ENCODE results near the gene PDZRN4.
"Not testable (repeated sequence)": the region's sequence is repeated elsewhere in the genome, so short reads cannot be mapped to it uniquely, and the experiment has no call there.

Gene PDZRN4

DNA sequence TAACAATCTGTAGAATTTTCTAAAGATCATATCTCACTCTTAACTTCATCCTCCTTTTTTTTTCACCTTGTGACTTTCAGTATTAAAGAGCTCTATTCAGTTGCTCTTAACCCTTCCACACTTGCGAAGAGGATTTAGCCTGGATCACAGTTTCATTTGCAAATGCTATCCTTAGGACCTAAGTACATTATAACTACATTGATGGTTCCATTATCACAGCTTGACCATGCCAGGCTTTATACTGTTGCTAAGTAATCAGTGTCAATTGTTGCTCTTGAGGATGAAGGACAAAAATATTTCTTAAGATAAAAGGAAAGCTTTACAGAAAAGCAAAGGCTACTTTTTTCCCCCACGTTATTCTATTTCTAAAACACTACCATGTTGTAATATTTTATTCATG lies 122.2 kb downstream of the PDZRN4 start:
- TF ChIP-seq, protein P1, sequence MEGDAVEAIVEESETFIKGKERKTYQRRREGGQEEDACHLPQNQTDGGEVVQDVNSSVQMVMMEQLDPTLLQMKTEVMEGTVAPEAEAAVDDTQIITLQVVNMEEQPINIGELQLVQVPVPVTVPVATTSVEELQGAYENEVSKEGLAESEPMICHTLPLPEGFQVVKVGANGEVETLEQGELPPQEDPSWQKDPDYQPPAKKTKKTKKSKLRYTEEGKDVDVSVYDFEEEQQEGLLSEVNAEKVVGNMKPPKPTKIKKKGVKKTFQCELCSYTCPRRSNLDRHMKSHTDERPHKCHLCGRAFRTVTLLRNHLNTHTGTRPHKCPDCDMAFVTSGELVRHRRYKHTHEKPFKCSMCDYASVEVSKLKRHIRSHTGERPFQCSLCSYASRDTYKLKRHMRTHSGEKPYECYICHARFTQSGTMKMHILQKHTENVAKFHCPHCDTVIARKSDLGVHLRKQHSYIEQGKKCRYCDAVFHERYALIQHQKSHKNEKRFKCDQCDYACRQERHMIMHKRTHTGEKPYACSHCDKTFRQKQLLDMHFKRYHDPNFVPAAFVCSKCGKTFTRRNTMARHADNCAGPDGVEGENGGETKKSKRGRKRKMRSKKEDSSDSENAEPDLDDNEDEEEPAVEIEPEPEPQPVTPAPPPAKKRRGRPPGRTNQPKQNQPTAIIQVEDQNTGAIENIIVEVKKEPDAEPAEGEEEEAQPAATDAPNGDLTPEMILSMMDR (IDR thresholded peaks at IDR 0.05; ENCODE audit: borderline replicate concordance, control extremely low read depth, extremely low read depth, insufficient read depth, missing control alignments): no peak
- in situ Hi-C loops (cut with MboI; ENCODE audit: low sequenced_read_pairs, unreplicated experiment): no loop called here
- DNase-seq (ENCODE audit: low spot score): no peak

DNA sequence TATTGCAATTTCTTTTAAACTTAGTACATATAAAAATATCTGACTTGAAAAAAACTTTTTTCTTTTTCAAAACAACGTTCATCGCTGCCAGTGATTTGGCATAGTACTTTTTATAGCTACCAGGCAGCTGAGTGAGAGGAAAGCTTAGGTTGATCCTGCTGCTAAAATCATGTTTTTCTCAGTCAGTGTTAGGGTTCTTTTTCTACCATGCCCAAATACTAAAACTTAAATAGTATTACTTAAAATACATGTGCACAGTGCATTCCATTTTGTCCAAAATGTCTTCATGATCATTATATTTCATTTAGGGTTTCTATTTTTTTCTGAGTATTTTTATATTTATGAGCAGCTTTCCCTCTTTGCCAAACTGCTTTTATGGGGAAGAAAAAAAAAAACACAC lies 123.8 kb downstream of the PDZRN4 start:
- TF ChIP-seq, protein P1 (IDR thresholded peaks at IDR 0.05; ENCODE audit: borderline replicate concordance, control extremely low read depth, extremely low read depth, insufficient read depth, missing control alignments): no peak
- no peak for DNase-seq (ENCODE audit: low spot score)
- in situ Hi-C loops (cut with MboI; ENCODE audit: low sequenced_read_pairs, unreplicated experiment): no loop called here

DNA sequence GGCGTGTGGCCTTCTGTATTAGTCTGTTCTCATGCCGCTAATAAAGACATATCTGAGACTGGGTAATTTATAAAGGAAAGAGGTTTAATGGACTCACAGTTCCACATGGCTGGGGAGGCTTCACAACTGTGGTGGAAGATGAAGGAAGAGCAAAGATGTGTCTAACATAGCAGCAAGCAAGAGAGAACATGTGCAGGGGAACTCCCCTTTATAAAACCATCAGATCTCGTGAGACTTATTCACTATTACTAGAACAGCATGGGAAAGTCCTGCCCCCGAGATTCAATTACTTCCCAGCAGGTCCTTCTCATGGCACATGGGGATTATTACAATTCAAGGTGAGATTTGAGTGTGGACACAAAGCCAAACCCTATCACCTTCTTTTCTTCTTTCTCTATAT lies 124.3 kb downstream of the PDZRN4 start:
- DNase-seq (ENCODE audit: low spot score); in situ Hi-C loops (cut with MboI; ENCODE audit: low sequenced_read_pairs, unreplicated experiment): not testable (repeated sequence)

DNA sequence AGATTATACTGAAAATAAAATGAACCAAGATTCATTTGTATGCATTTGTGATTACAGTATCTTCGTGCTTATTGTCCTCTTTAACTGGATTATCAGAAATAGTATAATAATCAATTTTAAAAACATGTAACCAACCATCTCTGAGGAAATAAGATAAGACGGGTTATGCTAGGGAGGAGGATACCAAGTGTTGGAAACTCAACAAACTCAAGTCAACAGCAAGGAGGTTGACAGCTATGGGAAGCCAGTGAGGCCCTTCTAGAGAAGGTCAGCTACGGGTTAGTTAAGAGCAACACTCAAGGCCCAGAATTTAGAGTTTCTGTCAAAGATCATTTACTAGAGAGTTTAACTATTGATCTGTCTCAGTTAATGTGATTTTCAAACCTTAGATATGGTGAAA lies 137.2 kb downstream of the PDZRN4 start:
- TF ChIP-seq, protein P1 (IDR thresholded peaks at IDR 0.05; ENCODE audit: borderline replicate concordance, control extremely low read depth, extremely low read depth, insufficient read depth, missing control alignments): no peak
- DNase-seq (ENCODE audit: low spot score): no peak
- in situ Hi-C loops (cut with MboI; ENCODE audit: low sequenced_read_pairs, unreplicated experiment): no loop called here

DNA sequence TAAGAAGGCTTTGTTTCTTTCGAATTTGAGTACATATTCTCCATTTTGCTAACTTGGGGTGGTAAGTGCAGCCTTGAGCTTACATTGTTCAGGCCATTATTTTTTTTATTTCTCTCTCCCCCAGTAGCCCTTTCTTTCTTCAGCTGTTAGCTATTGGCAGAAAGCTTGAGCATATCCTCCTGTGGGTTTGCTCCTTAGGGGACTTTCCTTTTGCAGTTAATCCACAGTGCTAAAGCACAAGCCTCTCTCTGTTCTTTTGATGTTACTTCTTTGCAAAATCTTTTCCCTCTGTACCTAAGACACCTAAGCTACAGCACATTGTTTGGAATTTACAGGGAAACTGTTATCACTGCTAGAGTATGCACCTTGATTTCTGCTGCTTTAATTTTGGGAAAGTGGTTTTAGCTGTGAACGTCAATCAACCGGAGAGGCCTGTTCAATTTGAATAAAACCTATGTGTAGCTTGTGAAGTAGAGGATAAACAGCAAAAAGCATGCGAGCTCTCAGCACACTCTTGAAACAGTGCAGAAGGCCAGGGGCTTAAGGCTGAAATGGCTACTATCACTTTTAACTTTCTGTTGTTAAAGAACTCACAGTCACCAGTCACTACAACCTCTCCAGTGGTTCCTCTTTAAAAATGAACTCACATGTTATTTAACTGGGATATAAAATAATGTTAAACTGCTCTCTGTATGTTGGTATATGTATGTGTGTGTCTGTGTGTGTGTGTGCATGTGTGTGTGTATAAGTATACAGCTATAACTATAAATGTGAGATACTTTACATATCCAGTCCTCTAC lies 139.2 kb downstream of the PDZRN4 start:
- in situ Hi-C loops (cut with MboI; ENCODE audit: low sequenced_read_pairs, unreplicated experiment): no loop called here
- TF ChIP-seq, protein P1 (IDR thresholded peaks at IDR 0.05; ENCODE audit: borderline replicate concordance, control extremely low read depth, extremely low read depth, insufficient read depth, missing control alignments): no peak
- no peak for DNase-seq (ENCODE audit: low spot score)

DNA sequence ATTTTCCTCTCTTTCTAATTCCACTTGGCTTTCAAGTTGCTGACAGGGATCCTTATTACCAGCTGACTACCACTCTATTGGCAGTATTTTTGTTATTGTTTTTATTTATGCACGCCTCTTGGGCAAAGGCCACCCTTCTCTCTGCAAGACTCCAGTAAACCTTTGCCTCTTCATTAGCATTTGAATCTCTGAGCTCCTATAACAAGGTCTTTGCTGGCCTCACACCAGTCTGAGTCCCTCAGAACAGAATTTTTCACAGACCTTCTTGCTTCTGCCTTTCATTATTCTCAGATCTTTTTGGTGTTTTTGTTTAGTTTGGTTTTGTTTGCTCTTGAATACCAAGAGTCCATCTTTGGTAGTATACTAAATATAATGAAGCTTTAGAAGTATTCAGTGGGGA lies 145.9 kb downstream of the PDZRN4 start:
- DNase-seq (ENCODE audit: low spot score): no peak
- in situ Hi-C loops (cut with MboI; ENCODE audit: low sequenced_read_pairs, unreplicated experiment): no loop called here
- TF ChIP-seq, protein P1 (IDR thresholded peaks at IDR 0.05; ENCODE audit: borderline replicate concordance, control extremely low read depth, extremely low read depth, insufficient read depth, missing control alignments): no peak

DNA sequence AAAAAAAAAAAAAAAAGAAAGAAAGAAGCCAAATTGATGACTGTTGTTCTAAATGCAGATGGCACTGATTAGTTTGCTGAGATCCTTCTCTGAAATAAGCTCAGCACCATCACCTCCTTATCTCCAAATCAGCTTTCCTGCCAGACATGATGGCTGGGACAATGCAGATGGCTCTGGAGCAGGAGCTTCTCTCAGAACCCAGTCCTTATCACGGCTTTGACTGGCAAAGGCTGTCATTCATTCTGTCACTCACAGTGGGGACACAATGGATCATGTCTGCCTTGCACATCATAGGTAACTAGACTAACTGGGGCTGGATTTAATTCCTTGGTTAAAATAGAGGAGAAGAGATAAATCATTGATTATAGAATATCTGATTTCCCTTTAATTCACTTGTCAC lies 146.3 kb downstream of the PDZRN4 start:
- DNase-seq (ENCODE audit: low spot score): no peak
- in situ Hi-C loops (cut with MboI; ENCODE audit: low sequenced_read_pairs, unreplicated experiment): no loop called here
- TF ChIP-seq, protein P1 (IDR thresholded peaks at IDR 0.05; ENCODE audit: borderline replicate concordance, control extremely low read depth, extremely low read depth, insufficient read depth, missing control alignments): no peak
